Kidney (tissue), 14 donors: ENCODE data around the gene PPM1H. TPM values are rescaled to one million over a fixed set of nuclear protein-coding genes. Genes with fewer than 3 reads are reported as not detected.

Experiments
- DNase-seq, 5 donors: peaks; one replicate each; pipeline ENCODE4 v3.0.0-alpha.2; 2013 to 2020
- FAIRE-seq: peaks from 2 replicates; lab custom pipeline; 2012; peaks lifted over from hg19 to GRCh38; lab: Jason Lieb, UNC
- H3K27ac ChIP-seq, 2 donors: one replicate each; pipeline ENCODE4 v1.7.0; 2013; ENCODE audit warnings: low read depth in 2 of 2, low read length in 2 of 2, inconsistent platforms in 1 of 2
- H3K27me3 ChIP-seq: one replicate; pipeline ENCODE4 v1.7.1; 2013; ENCODE audit warnings: low read length, inconsistent platforms; ENCODE audit not compliant: control insufficient read depth, insufficient read depth
- H3K36me3 ChIP-seq, 3 donors: one replicate each; pipeline versions ENCODE4 v1.7.0 to v1.7.1; 2013; ENCODE audit warnings: low read length in 3 of 3, control low read depth in 1 of 3, inconsistent platforms in 1 of 3; ENCODE audit not compliant: insufficient read depth in 3 of 3, control insufficient read depth in 2 of 3
- H3K4me1 ChIP-seq, 3 donors: one replicate each; pipeline versions ENCODE4 v1.7.0 to v1.7.1; 2013; ENCODE audit warnings: low read length in 3 of 3, inconsistent platforms in 1 of 3, low read depth in 1 of 3; ENCODE audit not compliant: control insufficient read depth in 2 of 3, insufficient read depth in 2 of 3
- H3K4me3 ChIP-seq, 3 donors: one replicate each; pipeline versions ENCODE4 v1.7.0 to v1.8.1; 2013; ENCODE audit warnings: low read length in 3 of 3, control low read depth in 1 of 3, inconsistent platforms in 1 of 3
- H3K9ac ChIP-seq, 3 donors: one replicate each; pipeline versions ENCODE4 v1.7.0 to v1.7.1; 2013; ENCODE audit warnings: low read length in 3 of 3, control low read depth in 1 of 3, inconsistent platforms in 1 of 3
- H3K9me3 ChIP-seq, 3 donors: one replicate each; pipeline versions ENCODE4 v1.7.0 to v1.7.1; 2013; ENCODE audit warnings: low read length in 3 of 3, control low read depth in 1 of 3, inconsistent platforms in 1 of 3; ENCODE audit not compliant: control insufficient read depth in 2 of 3, insufficient read depth in 1 of 3
- intact Hi-C: fragments of 100-400 bp; cut with DNase I; formaldehyde crosslinking; loops from one replicate; pipeline ENCODE4 v1.11.1; 2022
- polyA plus RNA-seq: library from polyadenylated mRNA; stranded (reverse); fragments of 350-450 nt; fragmentation: Illumina TruSeq; extraction: RNeasy Lipid Tissue Mini Kit (QIAGEN cat#74804); gene quantifications from one replicate; pipeline ENCODE4 v1.2.3, GENCODE V29; 2014; ENCODE audit warnings: low read depth, low replicate concordance; ENCODE audit not compliant: insufficient read depth
- total RNA-seq: library from RNA; stranded (reverse); fragmentation: NEBNext Ultra II Directional; extraction: Animal tissue kit (Norgen Biotek cat#: 25700); gene quantifications from one replicate; pipeline ENCODE4 v1.2.1, GENCODE V29; 2021
- TF ChIP-seq, protein P1 (sequence below): IDR thresholded peaks from 3 replicates; pipeline ENCODE4 v1.5.1; 2012; ENCODE audit warnings: mild to moderate bottlenecking, moderate library complexity, borderline replicate concordance; ENCODE audit not compliant: insufficient read depth; ENCODE audit errors: extremely low read depth
- donor health status: control.
- donor health status: control.
- donor health status: control.
- donor health status: control.
- donor health status: control.
- donor health status: DM: yes; HTN: yes; CAD: no.
- donor health status: Normal renal cell carcinoma (clear cell type).

The PPM1H gene
- total and polyA plus RNA-seq, 2 donors from 2014 or later: 8.7 to 25.0 TPM

GRCh38 chr12:62717643-62718042 is 217.3 kb downstream of the PPM1H start:
- Histone ChIP-seq H3K4me3 (no peak overlapping the region), H3K4me1 (peaks cover 11 to 17% (median 12%) of the 10 kb centered on the region in 3 donors), H3K36me3 (peaks cover 0 to 4% (median 0%) of the 10 kb centered on the region in 3 donors), H3K27ac (peak overlapping the region in 1 of 2 donors; percentile 8), H3K27me3 (no peaks in the 10 kb centered on the region), H3K9ac (no peak overlapping the region), H3K9me3 (no peaks in the 10 kb centered on the region)
- TF ChIP-seq, protein P1, sequence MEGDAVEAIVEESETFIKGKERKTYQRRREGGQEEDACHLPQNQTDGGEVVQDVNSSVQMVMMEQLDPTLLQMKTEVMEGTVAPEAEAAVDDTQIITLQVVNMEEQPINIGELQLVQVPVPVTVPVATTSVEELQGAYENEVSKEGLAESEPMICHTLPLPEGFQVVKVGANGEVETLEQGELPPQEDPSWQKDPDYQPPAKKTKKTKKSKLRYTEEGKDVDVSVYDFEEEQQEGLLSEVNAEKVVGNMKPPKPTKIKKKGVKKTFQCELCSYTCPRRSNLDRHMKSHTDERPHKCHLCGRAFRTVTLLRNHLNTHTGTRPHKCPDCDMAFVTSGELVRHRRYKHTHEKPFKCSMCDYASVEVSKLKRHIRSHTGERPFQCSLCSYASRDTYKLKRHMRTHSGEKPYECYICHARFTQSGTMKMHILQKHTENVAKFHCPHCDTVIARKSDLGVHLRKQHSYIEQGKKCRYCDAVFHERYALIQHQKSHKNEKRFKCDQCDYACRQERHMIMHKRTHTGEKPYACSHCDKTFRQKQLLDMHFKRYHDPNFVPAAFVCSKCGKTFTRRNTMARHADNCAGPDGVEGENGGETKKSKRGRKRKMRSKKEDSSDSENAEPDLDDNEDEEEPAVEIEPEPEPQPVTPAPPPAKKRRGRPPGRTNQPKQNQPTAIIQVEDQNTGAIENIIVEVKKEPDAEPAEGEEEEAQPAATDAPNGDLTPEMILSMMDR: no peak
- FAIRE-seq (no peak), DNase-seq (no peak)
- intact Hi-C loops: no loop called here

- Histone ChIP-seq H3K36me3 (peaks cover 0 to 4% (median 0%) of the 10 kb centered on the region in 3 donors), H3K9me3 (no peaks in the 10 kb centered on the region), H3K4me1 (peaks cover 11 to 17% (median 14%) of the 10 kb centered on the region in 3 donors), H3K27me3 (no peaks in the 10 kb centered on the region), H3K4me3 (no peak overlapping the region), H3K27ac (peak overlapping the region; percentile 43 to 69), H3K9ac (no peak overlapping the region)
- TF ChIP-seq, protein P1: no peak
- peak in 3 of 5 donors; percentile 48 to 77 (median 72) for DNase-seq
- intact Hi-C loops: no loop called here
- FAIRE-seq: no peak
These were observed 218.0 kb downstream of the PPM1H start for GRCh38 chr12:62716866-62717525.

- DNase-seq: no peak
- Histone ChIP-seq H3K4me1 (peaks cover 11 to 18% (median 12%) of the 10 kb centered on the region in 3 donors), H3K9me3 (no peaks in the 10 kb centered on the region), H3K27me3 (no peaks in the 10 kb centered on the region), H3K27ac (peak overlapping the region; percentile 30 to 40), H3K36me3 (peaks cover 0 to 4% (median 0%) of the 10 kb centered on the region in 3 donors), H3K9ac (no peak overlapping the region), H3K4me3 (no peak overlapping the region)
- TF ChIP-seq, protein P1: no peak
- intact Hi-C loops: no loop called here
- no peak for FAIRE-seq
These were observed 218.9 kb downstream of the PPM1H start for GRCh38 chr12:62716037-62716436.
